ENCODE results near the gene ACER3. TPM values are rescaled to one million over a fixed set of nuclear protein-coding genes. Genes with fewer than 3 reads are reported as not detected.
A peak's percentile ranks its signal among the peaks of the same experiment; 100 is the strongest.

The ACER3 gene
- total RNA-seq, 1 donor, result 15.3 TPM

- H3K4me3 ChIP-seq (ENCODE audit: low read depth, low read length), result peak overlapping the region; percentile 77
- DNase-seq (ENCODE audit: low read depth), result no peak
Observed at GRCh38 chr11:77067861-77068443, 207.2 kb downstream of the ACER3 start.

GRCh38 chr11:77068457-77069335, 208.0 kb downstream of the ACER3 start:
- no peak for TF ChIP-seq CTCF (IDR thresholded peaks at IDR 0.05; ENCODE audit: insufficient read depth, low read length)
- DNase-seq (ENCODE audit: low read depth), result no peak
- H3K4me3 ChIP-seq (ENCODE audit: low read depth, low read length), result no peak overlapping the region

More at GRCh38 chr11:77067861-77068443, 207.2 kb downstream of the ACER3 start:
- TF ChIP-seq CTCF (IDR thresholded peaks at IDR 0.05; ENCODE audit: insufficient read depth, low read length), result no peak

GRCh38 chr11:77069336-77069968, 208.7 kb downstream of the ACER3 start:
- H3K4me3 ChIP-seq (ENCODE audit: low read depth, low read length), result no peak overlapping the region
- no peak for TF ChIP-seq CTCF (IDR thresholded peaks at IDR 0.05; ENCODE audit: insufficient read depth, low read length)
- DNase-seq (ENCODE audit: low read depth), result no peak

GRCh38 chr11:77069969-77070582, 209.4 kb downstream of the ACER3 start:
- no peak overlapping the region for H3K4me3 ChIP-seq (ENCODE audit: low read depth, low read length)
- no peak for TF ChIP-seq CTCF (IDR thresholded peaks at IDR 0.05; ENCODE audit: insufficient read depth, low read length)
- DNase-seq (ENCODE audit: low read depth), result no peak

- H3K4me3 ChIP-seq (ENCODE audit: low read depth, low read length), result no peak overlapping the region
- no peak for TF ChIP-seq CTCF (IDR thresholded peaks at IDR 0.05; ENCODE audit: insufficient read depth, low read length)
- no peak for DNase-seq (ENCODE audit: low read depth)
Observed at GRCh38 chr11:77071077-77071476, 210.4 kb downstream of the ACER3 start.

GRCh38 chr11:77071671-77072605, 211.2 kb downstream of the ACER3 start:
- DNase-seq (ENCODE audit: low read depth), result no peak
- TF ChIP-seq CTCF (IDR thresholded peaks at IDR 0.05; ENCODE audit: insufficient read depth, low read length), result no peak
- no peak overlapping the region for H3K4me3 ChIP-seq (ENCODE audit: low read depth, low read length)

All from fibroblast of the aortic adventitia (primary cell).